Endothelial cell of umbilical vein (primary cell): ENCODE data around the gene CEMP1. TPM values are rescaled to one million over a fixed set of nuclear protein-coding genes. Genes with fewer than 3 reads are reported as not detected.

ENCODE experiments used
- BruUV-seq: library from RNA; stranded (reverse); fragments of 400-500 nt; replicated peaks from 2 replicates; lab custom pipeline; 2021; lab: Mats Ljungman, UMichigan
- CTCF ChIA-PET: fragments of 300-600, 350-600 bp; sonication (Branson Sonifier 250); formaldehyde crosslinking; loops from one replicate; lab custom pipeline; 2021; ENCODE audit warnings: antibody characterized with exemption, inconsistent platforms; lab: Charles Lee
- POLR2A ChIA-PET: fragments of 300-600, 350-600 bp; sonication (Branson Sonifier 250); formaldehyde crosslinking; loops from one replicate; lab custom pipeline; 2021; ENCODE audit warnings: antibody characterized with exemption, inconsistent platforms; lab: Charles Lee
- DNase-seq: peaks from one replicate; pipeline ENCODE4 v3.0.0-alpha.2; 2011; ENCODE audit warnings: low read depth, low spot score
- FAIRE-seq: peaks from 2 replicates; lab custom pipeline; 2011; peaks lifted over from hg19 to GRCh38; lab: Jason Lieb, UNC
- H2AFZ ChIP-seq: 2 replicates; pipeline ENCODE4 v1.6.0; 2012; ENCODE audit warnings: low read depth, low read length, control low read depth, inconsistent platforms
- H3K27ac ChIP-seq: 2 replicates; pipeline ENCODE4 v1.5.1; 2011; ENCODE audit warnings: low read depth, mild to moderate bottlenecking, control low read depth, low read length, moderate library complexity; ENCODE audit not compliant: insufficient read depth
- H3K27me3 ChIP-seq, 2 experiments: 2 replicates each; pipeline versions ENCODE4 v1.6.0 to v1.6.1; 2011; ENCODE audit warnings: low read length in 2 of 2, mixed read lengths in 1 of 2; ENCODE audit not compliant: control insufficient read depth in 2 of 2, insufficient read depth in 2 of 2
- H3K36me3 ChIP-seq, 2 experiments: 2 replicates in 1 of 2; 3 replicates in 1 of 2; pipeline ENCODE4 v1.5.1; 2011; ENCODE audit warnings: low read length in 2 of 2, mild to moderate bottlenecking in 1 of 2, moderate library complexity in 1 of 2; ENCODE audit not compliant: control insufficient read depth in 2 of 2, insufficient read depth in 2 of 2; ENCODE audit errors: extremely low read depth in 1 of 2
- H3K4me1 ChIP-seq: 3 replicates; pipeline ENCODE4 v1.5.1; 2011; ENCODE audit warnings: mild to moderate bottlenecking, low read length; ENCODE audit not compliant: control insufficient read depth, insufficient read depth; ENCODE audit errors: extremely low read depth
- H3K4me2 ChIP-seq: 2 replicates; pipeline ENCODE4 v1.6.1; 2011; ENCODE audit warnings: low read length, control low read depth, mixed read lengths; ENCODE audit not compliant: insufficient read depth
- H3K4me3 ChIP-seq, 3 experiments: fragments of 200-600 bp in 1 of 3; sonication (generic), shearing (Covaris generic) in 1 of 3; replicated peaks in 1 of 3; 2 replicates each; pipeline ENCODE4 v1.5.1; 2011 to 2016; ENCODE audit warnings: control low read depth in 3 of 3, low read length in 3 of 3, mild to moderate bottlenecking in 2 of 3, inconsistent platforms in 1 of 3, low read depth in 1 of 3, moderate library complexity in 1 of 3; ENCODE audit not compliant: insufficient read depth in 1 of 3
- H3K79me2 ChIP-seq: 2 replicates; pipeline ENCODE4 v1.6.0; 2012; ENCODE audit warnings: low read length, inconsistent platforms; ENCODE audit not compliant: control insufficient read depth, insufficient read depth
- H3K9ac ChIP-seq: replicated peaks from 2 replicates; pipeline ENCODE3; 2011; ENCODE audit warnings: low read length, control low read depth; ENCODE audit not compliant: insufficient read depth; ENCODE audit errors: extremely low read depth
- H3K9me1 ChIP-seq: replicated peaks from 3 replicates; pipeline ENCODE4 v1.6.0; 2011; ENCODE audit warnings: mild to moderate bottlenecking, low read length; ENCODE audit not compliant: control insufficient read depth, insufficient read depth; ENCODE audit errors: extremely low read depth
- H3K9me3 ChIP-seq: replicated peaks from 2 replicates; pipeline ENCODE4 v1.5.1; 2012; ENCODE audit warnings: low read length, inconsistent platforms; ENCODE audit not compliant: control insufficient read depth, insufficient read depth
- H4K20me1 ChIP-seq: replicated peaks from 2 replicates; pipeline ENCODE3; 2011; ENCODE audit warnings: mild to moderate bottlenecking, low read length; ENCODE audit not compliant: control insufficient read depth, insufficient read depth; ENCODE audit errors: extremely low read depth
- CTCF ChIP-seq, 2 donors: IDR thresholded peaks; 1 replicate in 1 of 2; 2 replicates in 1 of 2; pipeline ENCODE4 v1.5.1; 2011; ENCODE audit warnings: low read length in 2 of 2, mild to moderate bottlenecking in 2 of 2, moderate library complexity in 2 of 2, control low read depth in 1 of 2, inconsistent platforms in 1 of 2, low read depth in 1 of 2; ENCODE audit not compliant: insufficient read depth in 1 of 2; ENCODE audit errors: extremely low read depth in 1 of 2
- EZH2 ChIP-seq: IDR thresholded peaks from 2 replicates; pipeline ENCODE4 v1.6.1; 2012; ENCODE audit warnings: borderline replicate concordance, low read depth, mild to moderate bottlenecking, moderate library complexity, low read length, inconsistent platforms; ENCODE audit not compliant: severe bottlenecking
- FOS ChIP-seq: IDR thresholded peaks from 2 replicates; pipeline ENCODE4 v1.6.1; 2011; ENCODE audit warnings: mild to moderate bottlenecking, low read length, moderate library complexity, borderline replicate concordance; ENCODE audit not compliant: insufficient read depth
- JUN ChIP-seq: IDR thresholded peaks from 2 replicates; pipeline ENCODE4 v1.6.1; 2011; ENCODE audit warnings: borderline replicate concordance, low read depth; ENCODE audit not compliant: insufficient read length, insufficient read depth
- MAX ChIP-seq: IDR thresholded peaks from 2 replicates; pipeline ENCODE4 v1.6.1; 2011; ENCODE audit not compliant: insufficient read depth, insufficient read length
- MYC ChIP-seq: IDR thresholded peaks from one replicate; pipeline ENCODE4 v1.6.1; 2011; ENCODE audit warnings: mild to moderate bottlenecking, low read depth, low read length
- POLR2A ChIP-seq: IDR thresholded peaks from 2 replicates; pipeline ENCODE4 v1.6.1; 2012; ENCODE audit warnings: low read depth, mild to moderate bottlenecking, control low read depth, low read length
- POLR2AphosphoS5 ChIP-seq: IDR thresholded peaks from 2 replicates; pipeline ENCODE4 v1.6.1; 2012; ENCODE audit warnings: low read depth, mild to moderate bottlenecking, control low read depth, low read length, moderate library complexity; ENCODE audit not compliant: insufficient read depth
- dilution Hi-C: fragments of 300-500 bp; cut with MboI; formaldehyde crosslinking; loops from one replicate; pipeline ENCODE4 v1.15.0; 2019; ENCODE audit warnings: low sequenced_read_pairs; ENCODE audit not compliant: extremely low pct_ligation_motif_present
- intact Hi-C: fragments of 100-400 bp; cut with micrococcal nuclease; formaldehyde crosslinking; loops from one replicate; pipeline ENCODE4 v1.10.0; 2022
- polyA plus RNA-seq, 4 experiments: library from polyadenylated mRNA; depleted of rRNA in 3 of 4; stranded (reverse) in 3 of 4; unstranded in 1 of 4; fragments of >200 nt; gene quantifications; 2 replicates each; pipeline versions ENCODE4 v1.2.1 to v1.2.3, GENCODE V29; 2011 to 2012; ENCODE audit warnings: missing spikeins in 1 of 4
- total RNA-seq: library from RNA; stranded (reverse); gene quantifications from 2 replicates; pipeline ENCODE4 v1.2.3, GENCODE V29; 2021

The CEMP1 gene
- total and polyA plus RNA-seq, 2 donors (not counting 3 experiments of a cell fraction or from before 2014, with no cell fraction given): not detected

- BruUV-seq: no TSS peak
- H3K4me3 ChIP-seq: no peak overlapping the region
- peaks cover 10% of the 10 kb centered on the region for H3K79me2 ChIP-seq
- H3K4me2 ChIP-seq: no peak overlapping the region
- H2AFZ ChIP-seq: no peak overlapping the region
- H3K27me3 ChIP-seq: no peaks in the 10 kb centered on the region
- peaks cover 10% of the 10 kb centered on the region for H3K4me1 ChIP-seq
- no peak overlapping the region for H3K27ac ChIP-seq
- no peaks in the 10 kb centered on the region for H3K9me3 ChIP-seq
- ChIA-PET CTCF (no interaction called here), POLR2A (interaction anchor here (0.8 kb wide), 1 partner anchor 9 kb away, joined by 3 read pairs; no protein-coding TSS in a partner anchor)
- H3K36me3 ChIP-seq: peaks cover 8 to 39% of the 10 kb centered on the region in 2 experiments
- H3K9me1 ChIP-seq: no peaks in the 10 kb centered on the region
- dilution Hi-C loops: no loop called here
- H3K9ac ChIP-seq: no peak overlapping the region
- intact Hi-C loops: no loop called here
- no peak for FAIRE-seq
- no peak for DNase-seq
- H4K20me1 ChIP-seq: no peaks in the 10 kb centered on the region
- TF ChIP-seq MAX: no peak
- TF ChIP-seq FOS: no peak
- TF ChIP-seq CTCF (IDR thresholded peaks at IDR 0.05; ENCODE audit: extremely low read depth in 1 of 2, insufficient read depth in 1 of 2, low read depth in 1 of 2, low read length in 2 of 2): no peak
- no peak for TF ChIP-seq MYC
- TF ChIP-seq EZH2: no peak
- TF ChIP-seq POLR2A: no peak
- no peak for TF ChIP-seq JUN
- TF ChIP-seq POLR2AphosphoS5: no peak
Measured at GRCh38 chr16:2524339-2524938, 6.8 kb downstream of the CEMP1 start.
